HUES48 (cell line): ENCODE results near the gene VSX1.

Source experiments
- H3K27ac ChIP-seq: one replicate; pipeline ENCODE4 v1.7.0; 2013; ENCODE audit warnings: low read depth, low read length, inconsistent platforms
- H3K27me3 ChIP-seq: 2 replicates; pipeline ENCODE4 v1.6.1; 2013; ENCODE audit warnings: mild to moderate bottlenecking, low read length; ENCODE audit not compliant: control insufficient read depth, insufficient read depth
- H3K36me3 ChIP-seq: 2 replicates; pipeline ENCODE4 v1.6.1; 2013; ENCODE audit warnings: low read length; ENCODE audit not compliant: control insufficient read depth, insufficient read depth
- H3K4me1 ChIP-seq: 2 replicates; pipeline ENCODE4 v1.6.1; 2013; ENCODE audit warnings: mild to moderate bottlenecking, low read length; ENCODE audit not compliant: control insufficient read depth, insufficient read depth
- H3K4me3 ChIP-seq: 2 replicates; pipeline ENCODE4 v1.5.1; 2013; ENCODE audit warnings: mild to moderate bottlenecking, low read depth, low read length
- H3K9ac ChIP-seq: 2 replicates; pipeline ENCODE4 v1.6.1; 2013; ENCODE audit warnings: mild to moderate bottlenecking, low read depth, low read length, moderate library complexity
- H3K9me3 ChIP-seq: 2 replicates; pipeline ENCODE4 v1.6.1; 2013; ENCODE audit warnings: low read length; ENCODE audit not compliant: control insufficient read depth, insufficient read depth

The VSX1 gene

GRCh38 chr20:25043499-25044260, 38.3 kb downstream of the VSX1 start:
- H3K4me1 ChIP-seq: no peaks in the 10 kb centered on the region
- H3K9me3 ChIP-seq: no peaks in the 10 kb centered on the region
- no peak overlapping the region for H3K4me3 ChIP-seq
- H3K36me3 ChIP-seq: no peaks in the 10 kb centered on the region
- H3K27me3 ChIP-seq: peaks cover 3% of the 10 kb centered on the region; the same call in 1 of the 2 replicates
- no peak overlapping the region for H3K9ac ChIP-seq
- no peak overlapping the region for H3K27ac ChIP-seq

GRCh38 chr20:25042531-25043498, 39.1 kb downstream of the VSX1 start:
- Histone ChIP-seq H3K27me3 (no peaks in the 10 kb centered on the region), H3K4me1 (no peaks in the 10 kb centered on the region), H3K9ac (no peak overlapping the region), H3K36me3 (no peaks in the 10 kb centered on the region), H3K27ac (no peak overlapping the region), H3K4me3 (no peak overlapping the region), H3K9me3 (no peaks in the 10 kb centered on the region)

- no peaks in the 10 kb centered on the region for H3K36me3 ChIP-seq
- H3K27ac ChIP-seq: no peak overlapping the region
- no peak overlapping the region for H3K9ac ChIP-seq
- H3K27me3 ChIP-seq: no peaks in the 10 kb centered on the region
- no peak overlapping the region for H3K4me3 ChIP-seq
- no peaks in the 10 kb centered on the region for H3K9me3 ChIP-seq
- H3K4me1 ChIP-seq: no peaks in the 10 kb centered on the region
These were observed 40.0 kb downstream of the VSX1 start for GRCh38 chr20:25041813-25042530.

GRCh38 chr20:25040438-25040831, 41.5 kb downstream of the VSX1 start:
- Histone ChIP-seq H3K4me3 (no peak overlapping the region), H3K27ac (no peak overlapping the region), H3K36me3 (no peaks in the 10 kb centered on the region), H3K9ac (no peak overlapping the region), H3K4me1 (no peaks in the 10 kb centered on the region), H3K9me3 (no peaks in the 10 kb centered on the region), H3K27me3 (no peaks in the 10 kb centered on the region)

- H3K36me3 ChIP-seq: no peaks in the 10 kb centered on the region
- H3K9me3 ChIP-seq: no peaks in the 10 kb centered on the region
- no peaks in the 10 kb centered on the region for H3K4me1 ChIP-seq
- H3K27me3 ChIP-seq: no peaks in the 10 kb centered on the region
- no peak overlapping the region for H3K4me3 ChIP-seq
- no peak overlapping the region for H3K27ac ChIP-seq
- H3K9ac ChIP-seq: no peak overlapping the region
These were observed 42.1 kb downstream of the VSX1 start for GRCh38 chr20:25039697-25040437.

GRCh38 chr20:25038591-25039015, 43.3 kb downstream of the VSX1 start:
- H3K27me3 ChIP-seq: no peaks in the 10 kb centered on the region
- H3K4me3 ChIP-seq: no peak overlapping the region
- no peak overlapping the region for H3K27ac ChIP-seq
- H3K36me3 ChIP-seq: no peaks in the 10 kb centered on the region
- H3K9ac ChIP-seq: no peak overlapping the region
- H3K9me3 ChIP-seq: no peaks in the 10 kb centered on the region
- H3K4me1 ChIP-seq: no peaks in the 10 kb centered on the region

- Histone ChIP-seq H3K9ac (no peak overlapping the region), H3K27me3 (no peaks in the 10 kb centered on the region), H3K27ac (no peak overlapping the region), H3K4me1 (no peaks in the 10 kb centered on the region; the same call in 1 of the 2 replicates), H3K9me3 (no peaks in the 10 kb centered on the region), H3K36me3 (no peaks in the 10 kb centered on the region), H3K4me3 (no peak overlapping the region)
These were observed 43.9 kb downstream of the VSX1 start for GRCh38 chr20:25038103-25038410.

GRCh38 chr20:25037288-25038102, 44.4 kb downstream of the VSX1 start:
- Histone ChIP-seq H3K9me3 (no peaks in the 10 kb centered on the region), H3K27ac (no peak overlapping the region), H3K4me1 (no peaks in the 10 kb centered on the region; the same call in 1 of the 2 replicates), H3K27me3 (no peaks in the 10 kb centered on the region), H3K36me3 (no peaks in the 10 kb centered on the region), H3K4me3 (no peak overlapping the region), H3K9ac (no peak overlapping the region)

GRCh38 chr20:25036331-25036936, 45.5 kb downstream of the VSX1 start:
- no peaks in the 10 kb centered on the region for H3K36me3 ChIP-seq
- H3K27me3 ChIP-seq: no peaks in the 10 kb centered on the region
- H3K4me3 ChIP-seq: no peak overlapping the region
- no peak overlapping the region for H3K27ac ChIP-seq
- no peaks in the 10 kb centered on the region for H3K9me3 ChIP-seq
- H3K9ac ChIP-seq: no peak overlapping the region
- no peaks in the 10 kb centered on the region; the same call in 1 of the 2 replicates for H3K4me1 ChIP-seq
